ENCODE measurements around the gene MXD3. TPM values are rescaled to one million over a fixed set of nuclear protein-coding genes. Genes with fewer than 3 reads are reported as not detected.
"Not testable (repeated sequence)": the region's sequence is repeated elsewhere in the genome, so short reads cannot be mapped to it uniquely, and the experiment has no call there.

MXD3 gene
- total and polyA plus RNA-seq, 10 of the 15 experiments (the other 5 are each of a cell fraction or from before 2014, with no cell fraction given): 0.24 to 29.8 (median 13.5) TPM

GRCh38 chr5:177306103-177306640, 5.5 kb downstream of the MXD3 start:
- H4K20me1 ChIP-seq (ENCODE audit: control insufficient read depth, insufficient read depth); RAD21 ChIA-PET (ENCODE audit: unreplicated experiment): not testable (repeated sequence)

GRCh38 chr5:177304392-177305119, 7.1 kb downstream of the MXD3 start:
- H3K36me3 ChIP-seq (ENCODE audit: control insufficient read depth in 2 of 2, insufficient read depth in 2 of 2, low read length in 1 of 2): peaks cover 7 to 17% of the 10 kb centered on the region in 2 experiments
- TF ChIP-seq EZH2 (IDR thresholded peaks at IDR 0.05; ENCODE audit: borderline replicate concordance, control insufficient read depth, low read depth, low read length) (no peak), REST (IDR thresholded peaks at IDR 0.05; ENCODE audit: low read depth, low read length) (no peak), RAD51 (IDR thresholded peaks at IDR 0.05) (no peak), MXI1 (IDR thresholded peaks at IDR 0.05; ENCODE audit: low read depth, low read length) (0 out of 2 replicates have a peak, but pooled peaks have one; percentile 37), GATAD2B (conservative IDR thresholded peaks at IDR 0.05; ENCODE audit: low read depth) (no peak), PBX3 (IDR thresholded peaks at IDR 0.05; ENCODE audit: insufficient replicate concordance, low read depth, low read length) (no peak)

More at GRCh38 chr5:177306103-177306640, 5.5 kb downstream of the MXD3 start:
- peaks cover 34% of the 10 kb centered on the region for H3K4me1 ChIP-seq (ENCODE audit: control insufficient read depth, insufficient read depth, low read length)
- ATAC-seq; H3K27me3 ChIP-seq (replicated peaks in 1 of 2; ENCODE audit: control insufficient read depth in 2 of 2, insufficient read depth in 2 of 2, low read length in 1 of 2); H3K9ac ChIP-seq (ENCODE audit: control insufficient read depth, insufficient read depth, low read length); H3K4me3 ChIP-seq; H3K27ac ChIP-seq (ENCODE audit: control insufficient read depth, insufficient read depth); H2AFZ ChIP-seq (ENCODE audit: control insufficient read depth, low read depth, low read length); POLR2A ChIA-PET; H3K9me3 ChIP-seq (replicated peaks; ENCODE audit: control insufficient read depth, insufficient read depth, low read length); in situ Hi-C loops (cut with MboI); BruUV-seq (replicated peaks); FAIRE-seq; DNase-seq (ENCODE audit: low read depth, low spot score): not testable (repeated sequence)
- peak overlapping the region; percentile 94; the same call in 1 of the 2 replicates for H3K4me2 ChIP-seq (ENCODE audit: control insufficient read depth, insufficient read depth)
- ChIA-PET CTCF (interaction anchor here (1.4 kb wide), 1 partner anchor 191 kb away, joined by 3 read pairs; no protein-coding TSS in a partner anchor), SMC1A (ENCODE audit: uncharacterized antibody, unreplicated experiment) (interaction anchor here (1.4 kb wide), 1 partner anchor 152 kb away, joined by 3 read pairs; no protein-coding TSS in a partner anchor)
- 89% methylated on average over 11 of the region's 11 CpGs for WGBS (ENCODE audit: insufficient coverage, insufficient replicate concordance, low lambda C conversion rate, missing lambda C conversion rate)
- peaks cover 7 to 16% of the 10 kb centered on the region in 2 experiments for H3K36me3 ChIP-seq (ENCODE audit: control insufficient read depth in 2 of 2, insufficient read depth in 2 of 2, low read length in 1 of 2)
- peaks cover 51% of the 10 kb centered on the region for H3K79me2 ChIP-seq (ENCODE audit: control insufficient read depth, insufficient read depth, low read length)
- TF ChIP-seq POLR2A (IDR thresholded peaks at IDR 0.05; ENCODE audit: low read depth, low read length): 0 out of 2 replicates have a peak, but pooled peaks have one; percentile 6
- intact Hi-C loops (cut with micrococcal nuclease; ENCODE audit: unreplicated experiment): loop anchor here (10.0 kb wide), 1 partner anchor 289 kb away; the partner anchor contains the start of gene TMED9

More at GRCh38 chr5:177304392-177305119, 7.1 kb downstream of the MXD3 start:
- Histone ChIP-seq H3K4me2 (ENCODE audit: control insufficient read depth, insufficient read depth) (peak overlapping the region; percentile 94), H3K9ac (ENCODE audit: control insufficient read depth, insufficient read depth, low read length) (peak overlapping the region; percentile 72), H3K27ac (ENCODE audit: control insufficient read depth, insufficient read depth) (peak overlapping the region; percentile 90), H3K27me3 (replicated peaks in 1 of 2; ENCODE audit: control insufficient read depth in 2 of 2, insufficient read depth in 2 of 2, low read length in 1 of 2) (no peaks in the 10 kb centered on the region), H3K4me3 (peak overlapping the region; percentile 75), H3K79me2 (ENCODE audit: control insufficient read depth, insufficient read depth, low read length) (peaks cover 48% of the 10 kb centered on the region), H4K20me1 (ENCODE audit: control insufficient read depth, insufficient read depth) (no peaks in the 10 kb centered on the region), H3K9me3 (replicated peaks; ENCODE audit: control insufficient read depth, insufficient read depth, low read length) (no peaks in the 10 kb centered on the region), H3K4me1 (ENCODE audit: control insufficient read depth, insufficient read depth, low read length) (peaks cover 38% of the 10 kb centered on the region), H2AFZ (ENCODE audit: control insufficient read depth, low read depth, low read length) (no peak overlapping the region)
- in situ Hi-C loops (cut with MboI): no loop called here
- intact Hi-C loops (cut with micrococcal nuclease; ENCODE audit: unreplicated experiment): loop anchor here (5.0 to 10.0 kb wide), 3 partner anchors 167 to 290 kb away; partner anchors contain the start of gene TMED9
- BruUV-seq (replicated peaks): TSS peak; percentile 82
- 1% methylated on average over 17 of the region's 19 CpGs for WGBS (ENCODE audit: insufficient coverage, insufficient replicate concordance, low lambda C conversion rate, missing lambda C conversion rate)
- RAD21 ChIA-PET (ENCODE audit: unreplicated experiment): interaction anchor here (0.6 to 1.3 kb wide), 3 partner anchors 9 to 191 kb away, joined by 3 to 5 read pairs (median 5); no protein-coding TSS in a partner anchor
- no peak for FAIRE-seq
- ATAC-seq: peak; percentile 34
- POLR2A ChIA-PET: interaction anchor here (0.6 to 0.8 kb wide), 7 partner anchors 47 to 244 kb away, joined by 3 to 9 read pairs (median 5); partner anchors contain the start of gene LMAN2
- SMC1A ChIA-PET (ENCODE audit: uncharacterized antibody, unreplicated experiment): interaction anchor here (1.0 kb wide), 1 partner anchor 190 kb away, joined by 7 read pairs; no protein-coding TSS in a partner anchor
- no peak for DNase-seq (ENCODE audit: low read depth, low spot score)
- CTCF ChIA-PET: interaction anchor here (0.7 to 1.9 kb wide), 3 partner anchors 14 to 196 kb away, joined by 3 to 6 read pairs (median 3); no protein-coding TSS in a partner anchor

Measured in GM12878 (cell line).